GM19438 (cell line): Measurements from ENCODE around the gene IL18RAP.
A peak's percentile ranks its signal among the peaks of the same experiment; 100 is the strongest.

Experiments used
- ATAC-seq: cut with Tn5 transposase; IDR thresholded peaks from one replicate; pipeline ENCODE4 v1.9.1; 2021; ENCODE audit warnings: low read depth; ENCODE audit not compliant: unreplicated experiment

The IL18RAP gene

DNA sequence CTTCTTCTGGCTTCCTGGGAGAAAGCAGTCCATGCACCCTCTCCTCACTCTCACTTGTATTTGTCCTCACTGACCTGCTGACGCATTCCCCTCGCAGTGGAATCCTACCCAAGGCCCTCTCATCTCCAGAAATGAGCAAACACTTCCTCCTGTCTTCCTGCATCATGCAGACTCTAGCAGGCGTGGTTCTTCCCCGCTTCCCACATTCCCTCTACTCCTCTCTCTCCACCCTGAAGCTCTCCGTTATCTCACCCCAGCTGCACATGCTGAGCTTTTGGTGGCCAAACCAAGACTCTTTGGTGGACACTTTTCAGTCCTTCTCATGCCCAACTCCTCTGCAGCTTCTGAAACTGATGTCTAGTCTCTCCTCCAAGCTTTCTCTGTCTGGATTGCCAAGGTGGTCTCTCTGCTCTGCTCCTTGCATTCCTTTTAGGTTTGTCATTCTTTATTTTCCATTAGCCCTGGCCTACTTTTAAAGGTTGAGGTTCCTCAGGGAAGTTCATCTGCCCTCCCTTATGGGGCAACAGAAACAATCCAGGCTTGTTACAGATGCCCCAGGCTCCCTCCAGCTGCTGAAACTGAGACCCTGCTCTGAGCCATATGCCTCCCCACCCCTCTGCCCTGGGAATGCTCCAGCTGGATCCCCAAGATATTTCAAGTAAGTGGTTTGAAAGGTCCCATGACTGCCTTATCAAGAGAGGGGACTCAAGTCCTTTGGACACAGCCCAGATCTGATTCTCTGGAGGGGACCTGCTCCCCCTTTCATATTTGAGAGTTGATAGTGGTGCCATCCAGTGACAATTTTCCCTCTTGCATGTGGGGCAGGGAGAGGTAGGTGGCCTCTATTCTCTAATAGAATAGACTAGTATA, 835 bp upstream of the IL18RAP start:
- no peak for ATAC-seq

DNA sequence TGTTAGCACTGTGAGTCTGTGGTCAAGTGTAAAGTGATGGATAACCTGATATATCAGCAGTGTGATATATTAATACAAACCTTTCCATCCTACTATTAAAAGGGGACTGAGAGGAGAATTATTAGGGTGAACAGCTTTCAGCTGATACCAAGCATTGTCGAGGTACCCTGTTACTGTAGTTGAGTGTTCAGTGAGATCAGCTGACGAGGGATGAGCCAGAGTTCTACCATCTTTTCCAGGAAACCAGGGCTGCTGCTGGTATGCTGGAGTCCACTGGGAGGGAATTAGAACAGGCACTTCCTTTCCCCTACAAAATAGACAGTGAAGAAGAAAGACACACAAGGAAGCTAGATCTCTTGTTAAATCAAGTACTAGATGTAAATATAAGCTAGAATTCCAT, 408 bp downstream of the IL18RAP start:
- ATAC-seq = no peak

DNA sequence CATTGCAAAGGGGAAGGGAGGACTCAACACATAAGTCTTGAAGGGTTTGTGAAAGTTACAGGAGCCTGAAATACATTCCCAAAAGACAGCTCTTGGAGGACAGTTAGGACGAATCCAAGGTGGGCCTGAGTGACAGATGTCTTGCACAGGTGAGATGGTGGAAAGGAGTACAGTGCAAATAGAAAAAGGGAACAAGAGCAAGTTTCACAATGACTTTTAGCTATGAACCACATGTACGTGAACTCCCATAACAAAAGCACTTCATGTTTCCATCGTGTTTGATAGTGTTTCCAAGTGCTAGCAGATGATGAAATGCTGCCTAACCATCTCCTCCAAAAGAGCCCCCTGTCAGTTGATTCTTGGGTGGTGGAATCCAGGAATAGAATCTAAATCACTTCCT, 1.8 kb downstream of the IL18RAP start:
- peak; percentile 73 for ATAC-seq

- no peak for ATAC-seq
Measured at GRCh38 chr2:102425441-102426132, 2.6 kb downstream of the IL18RAP start.

DNA sequence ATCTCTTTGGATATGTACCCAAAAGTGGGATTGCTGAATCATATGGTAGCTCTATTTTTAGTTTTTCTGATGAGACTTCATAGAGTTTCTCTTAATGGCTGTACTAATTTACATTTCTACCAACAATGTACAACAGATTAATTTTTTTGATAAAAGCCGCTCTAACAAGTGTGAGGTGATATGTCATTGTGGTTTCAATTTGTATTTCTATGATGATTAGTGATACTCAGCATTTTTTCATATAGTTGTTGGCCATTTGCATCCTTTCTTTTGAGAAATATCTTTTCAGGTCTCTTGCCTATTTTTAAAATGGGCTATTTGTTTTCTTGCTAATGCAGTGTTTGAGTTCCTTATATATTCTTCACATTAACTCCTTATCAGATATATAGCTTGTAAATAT, 4.3 kb downstream of the IL18RAP start:
- ATAC-seq = no peak

GRCh38 chr2:102428573-102428972, 5.6 kb downstream of the IL18RAP start:
- no peak for ATAC-seq

DNA sequence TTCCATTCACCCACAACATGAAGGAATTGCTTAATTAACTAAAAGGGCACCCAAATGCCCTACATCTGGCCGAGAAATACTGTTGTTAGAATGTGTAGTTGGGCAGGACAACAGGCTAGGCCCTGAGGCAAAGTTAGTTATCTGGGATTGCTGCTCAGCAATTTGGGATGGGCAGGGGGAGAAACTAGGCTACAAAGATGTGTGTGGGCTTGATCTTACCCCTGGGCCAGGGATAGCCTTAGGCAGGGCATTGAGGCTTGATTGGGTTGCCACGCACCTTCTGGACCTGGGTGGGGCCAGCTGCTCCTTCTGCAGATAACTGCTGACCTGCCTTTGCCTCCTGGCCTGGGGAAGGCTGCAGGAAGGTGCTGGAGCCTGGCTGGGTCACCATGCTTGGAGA, 9.4 kb downstream of the IL18RAP start:
- no peak for ATAC-seq

DNA sequence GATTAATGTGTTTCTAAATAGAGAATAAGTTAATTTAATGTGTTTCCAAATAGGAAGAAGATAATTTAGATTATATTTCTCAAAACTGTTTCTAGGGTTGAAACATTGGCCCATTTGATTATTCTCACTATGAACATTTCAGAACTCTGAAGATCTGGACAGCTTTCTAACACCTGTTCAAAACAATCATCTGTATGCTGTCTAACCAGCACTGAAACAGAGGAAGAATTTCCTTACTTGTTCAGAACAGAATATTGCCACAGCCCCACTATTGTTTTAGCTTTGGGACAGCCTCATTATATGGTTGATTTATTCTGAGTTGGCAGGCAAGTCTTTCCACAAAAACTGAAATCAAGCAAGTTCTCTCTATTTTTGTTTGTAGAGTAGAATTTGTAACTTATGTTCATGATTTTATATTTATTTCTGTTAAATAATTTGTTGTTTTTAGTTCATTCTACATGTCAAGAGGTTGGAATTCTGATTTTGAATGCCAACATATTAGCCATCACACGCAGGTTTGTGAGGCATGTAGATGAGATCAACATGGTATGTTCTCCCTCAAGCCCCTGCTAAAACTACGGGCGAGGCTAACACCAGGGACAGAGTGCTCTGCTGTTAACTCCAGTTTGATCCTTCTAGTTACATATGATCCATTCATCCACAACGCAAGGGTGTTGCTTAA, 11.2 kb downstream of the IL18RAP start:
- no peak for ATAC-seq

GRCh38 chr2:102434655-102435381, 11.9 kb downstream of the IL18RAP start:
- peak; percentile 52 for ATAC-seq

DNA sequence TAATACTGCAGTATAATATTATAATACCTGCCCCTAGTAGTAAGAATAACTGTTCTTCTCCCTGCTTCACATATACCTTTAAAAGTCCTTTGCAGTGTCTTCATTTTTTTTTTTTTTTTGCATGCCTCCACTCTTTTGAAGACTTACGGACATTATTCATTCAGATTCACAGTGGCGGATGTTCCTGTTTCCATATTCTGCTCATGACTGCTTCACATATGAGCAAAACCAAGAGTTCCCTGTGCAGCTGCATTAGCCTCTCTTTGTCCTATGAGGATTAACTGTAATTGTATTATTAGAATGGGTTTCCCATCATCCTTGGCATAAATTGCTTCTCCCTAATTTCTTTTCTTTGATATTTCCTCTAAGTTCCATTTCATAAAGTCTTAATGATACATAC, 12.8 kb downstream of the IL18RAP start:
- ATAC-seq = no peak

DNA sequence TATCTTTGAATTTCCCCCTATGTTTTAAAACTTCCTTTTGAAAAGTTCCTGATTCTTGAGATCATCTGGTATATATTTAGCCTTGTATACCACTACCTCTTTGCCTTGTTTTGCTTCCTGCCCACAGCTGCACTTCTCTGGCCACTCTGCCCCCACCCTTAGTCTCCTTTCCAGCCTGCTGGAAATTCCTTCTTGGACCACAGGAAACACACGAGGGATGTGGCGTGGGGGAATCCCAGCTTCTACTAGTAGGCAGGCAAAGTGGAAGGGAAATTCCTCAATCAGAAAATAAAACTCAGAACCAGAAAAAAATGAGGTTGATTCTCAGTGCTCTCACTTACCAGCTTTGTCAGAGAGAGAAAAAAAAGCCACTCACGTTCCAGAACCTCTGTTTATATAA, 13.4 kb downstream of the IL18RAP start:
- ATAC-seq = no peak

DNA sequence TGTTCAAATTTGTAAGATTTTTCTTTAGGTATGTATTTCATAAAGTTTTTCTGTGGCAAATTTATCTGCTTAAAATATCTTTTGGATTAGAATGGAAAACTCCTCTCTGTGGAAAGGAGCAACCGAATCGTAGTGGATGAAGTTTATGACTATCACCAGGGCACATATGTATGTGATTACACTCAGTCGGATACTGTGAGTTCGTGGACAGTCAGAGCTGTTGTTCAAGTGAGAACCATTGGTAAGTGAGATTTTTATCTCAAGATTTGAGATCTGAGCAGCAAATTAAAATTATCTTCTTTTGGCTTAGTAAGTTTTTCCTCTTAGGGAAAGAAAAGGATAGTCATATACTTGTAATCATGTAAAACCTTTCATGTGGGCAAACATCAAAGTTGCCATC, 14.2 kb downstream of the IL18RAP start:
- no peak for ATAC-seq

GRCh38 chr2:102438111-102438510, 15.2 kb downstream of the IL18RAP start:
- ATAC-seq = no peak

DNA sequence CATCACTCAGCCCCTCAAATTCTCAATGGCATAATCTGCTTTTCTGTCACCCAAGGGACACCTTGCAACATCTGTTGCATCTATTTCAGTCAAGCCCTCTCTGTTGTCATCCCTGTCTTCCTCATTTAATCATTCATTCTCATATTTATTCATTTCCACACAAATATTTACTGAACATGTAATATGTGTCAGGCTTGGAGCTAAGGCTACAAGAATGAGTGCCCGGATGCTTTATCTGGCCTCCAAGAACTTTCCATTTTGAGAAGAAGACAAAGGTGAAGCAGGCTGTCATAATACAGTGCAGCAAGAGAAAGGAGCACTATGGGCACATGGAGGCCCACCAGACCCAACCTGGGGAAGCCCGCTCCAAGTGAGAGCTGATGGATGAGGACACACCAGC, 15.6 kb downstream of the IL18RAP start:
- no peak for ATAC-seq

DNA sequence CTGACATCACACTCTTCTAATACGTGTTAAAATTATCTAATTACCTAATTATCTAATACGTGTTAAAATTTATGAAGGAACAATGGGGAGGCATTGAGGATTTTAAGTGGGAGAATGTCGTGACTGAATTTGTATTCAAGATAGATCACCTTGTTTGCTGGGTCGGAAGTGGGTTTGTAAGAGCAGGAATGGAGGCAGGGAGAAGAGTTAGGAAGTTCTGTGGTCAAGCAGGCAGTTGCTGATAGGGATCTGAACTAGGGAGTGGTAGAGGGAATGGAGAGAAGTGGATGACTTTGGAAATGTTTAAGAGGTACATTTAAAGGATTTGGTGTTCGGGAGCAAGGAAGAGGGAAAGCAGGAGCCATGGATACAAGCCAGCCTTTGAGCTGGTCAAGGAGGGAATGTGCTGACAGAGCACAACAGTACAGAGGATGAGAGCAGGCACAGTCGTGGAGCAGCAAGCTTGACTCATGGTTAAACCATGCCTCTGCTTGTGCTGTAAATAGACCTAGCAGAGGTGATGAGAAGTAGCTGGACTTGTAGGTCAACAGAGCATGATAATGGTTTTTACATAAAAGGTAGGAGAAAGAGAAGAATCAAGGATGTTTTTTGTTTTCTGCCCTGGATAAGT, 16.2 kb downstream of the IL18RAP start:
- ATAC-seq = no peak

DNA sequence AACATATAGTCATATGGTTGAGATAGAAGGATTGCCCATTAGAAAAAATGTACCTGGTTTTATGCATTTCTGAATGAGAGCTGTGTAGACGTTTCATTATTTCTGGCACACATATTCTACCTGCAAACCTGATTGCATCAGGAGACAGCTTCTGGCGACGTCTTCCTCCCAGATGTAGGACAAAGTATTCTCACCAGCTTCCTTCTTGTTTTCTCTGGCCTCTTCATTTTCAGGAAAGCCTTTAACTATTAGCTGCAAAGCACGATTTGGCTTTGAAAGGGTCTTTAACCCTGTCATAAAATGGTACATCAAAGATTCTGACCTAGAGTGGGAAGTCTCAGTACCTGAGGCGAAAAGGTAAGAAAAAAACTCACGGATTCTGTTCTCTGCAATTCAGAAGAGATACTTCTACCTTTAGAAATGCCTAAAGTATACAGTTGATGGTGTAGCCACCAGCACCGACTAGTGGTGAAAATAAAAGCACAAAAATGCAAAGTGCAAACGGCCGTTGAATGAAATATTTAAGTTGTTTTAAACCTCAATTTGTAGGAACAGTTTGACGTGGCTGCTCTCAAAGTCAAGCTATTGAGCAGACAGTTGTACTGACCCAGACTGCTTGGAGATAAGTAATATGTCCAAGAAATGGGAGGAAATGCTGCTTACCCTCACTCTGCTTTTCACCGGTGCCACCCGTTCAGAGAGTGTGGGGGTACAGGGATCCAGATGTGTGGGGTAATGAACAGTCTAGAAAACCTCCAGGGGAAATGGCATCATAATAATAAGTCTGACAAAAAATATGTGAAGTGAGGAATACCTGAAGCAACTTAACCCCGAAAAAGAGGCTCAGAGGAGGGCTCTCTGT, 20.2 kb downstream of the IL18RAP start:
- ATAC-seq = no peak

GRCh38 chr2:102444233-102444632, 21.3 kb downstream of the IL18RAP start:
- ATAC-seq = no peak

- ATAC-seq = no peak
Measured at GRCh38 chr2:102446936-102447335, 24.0 kb downstream of the IL18RAP start.

- ATAC-seq = no peak
Measured at GRCh38 chr2:102449370-102449974, 26.5 kb downstream of the IL18RAP start.
